ENCODE measurements around the gene P2RX7. TPM values are rescaled to one million over a fixed set of nuclear protein-coding genes. Genes with fewer than 3 reads are reported as not detected.

The P2RX7 gene
- total and polyA plus RNA-seq, 4 donors = 2.1 to 12.8 (median 4.1) TPM

DNA sequence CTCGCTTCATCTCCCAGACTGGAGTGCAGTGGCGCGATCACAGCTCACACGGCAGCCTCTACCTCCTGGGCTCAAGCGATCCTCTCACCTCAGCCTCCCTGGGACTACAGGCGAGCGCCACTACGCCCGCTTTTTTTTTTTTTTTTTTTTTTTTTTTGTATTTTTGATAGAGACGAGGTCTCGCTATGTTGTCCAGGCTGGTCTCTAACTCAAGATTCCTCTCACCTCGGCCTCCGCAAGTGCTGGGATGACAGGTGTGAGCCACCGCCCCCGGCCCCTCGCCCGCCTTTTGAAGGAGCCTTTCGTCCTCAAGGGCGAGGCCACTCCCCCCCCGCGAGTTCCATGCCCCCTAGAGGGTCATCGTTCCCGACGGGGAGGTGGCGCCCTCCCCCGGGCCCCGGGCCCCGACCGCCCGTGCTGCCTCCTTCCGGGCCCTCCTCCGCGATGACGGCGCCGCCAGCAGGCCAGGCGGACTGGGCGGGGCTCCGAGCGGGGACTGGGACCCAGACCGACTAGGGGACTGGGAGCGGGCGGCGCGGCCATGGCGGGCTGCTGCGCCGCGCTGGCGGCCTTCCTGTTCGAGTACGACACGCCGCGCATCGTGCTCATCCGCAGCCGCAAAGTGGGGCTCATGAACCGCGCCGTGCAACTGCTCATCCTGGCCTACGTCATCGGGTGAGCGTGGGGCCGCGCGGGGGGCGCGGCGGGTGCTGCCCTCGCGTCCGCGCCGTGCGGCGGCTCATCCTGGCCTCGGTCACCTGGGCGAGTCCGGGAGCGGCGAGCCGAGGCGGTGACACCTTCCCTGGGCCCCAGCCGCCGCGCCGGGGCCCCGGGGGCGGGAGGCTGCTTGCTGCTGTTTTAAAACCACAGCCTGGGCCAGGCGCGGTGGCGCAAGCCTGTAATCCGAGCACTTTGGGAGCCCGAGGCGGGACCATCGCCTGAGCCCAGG lies 77.2 kb downstream of the P2RX7 start, which contains the start of gene P2RX4:
P2RX4 (plus strand) TSS at position 506 of the 949 bp plus-strand sequence; CDS start at position 542, 36 bp downstream.
- Histone ChIP-seq H3K9me3 (ENCODE audit: control insufficient read depth, low read length) (no peaks in the 10 kb centered on the region), H3K27ac (ENCODE audit: low read depth in 1 of 2, low read length in 2 of 2) (peak within 1 kb of the TSS in 1 of 2 donors; percentile 27), H3K27me3 (ENCODE audit: control insufficient read depth in 1 of 2, insufficient read depth in 2 of 2, low read length in 1 of 2) (no peaks in the 10 kb centered on the region), H3K36me3 (ENCODE audit: control insufficient read depth in 1 of 2, insufficient read depth in 2 of 2, low read length in 1 of 2) (no peaks in the 10 kb centered on the region), H3K4me3 (ENCODE audit: low read length in 2 of 2) (peak within 1 kb of the TSS; percentile 45 to 74), H3K4me1 (ENCODE audit: control insufficient read depth in 1 of 2, insufficient read depth in 2 of 2, low read length in 2 of 2) (no peaks in the 10 kb centered on the region)
- ATAC-seq (ENCODE audit: low FRiP score) (peak; percentile 92), DNase-seq (peak; percentile 93 to 95)
- WGBS, 2 donors = 7 to 9% methylated on average over 71 to 97 of the region's 97 CpGs
- intact Hi-C loops (cut with DNase I) = no loop called here

DNA sequence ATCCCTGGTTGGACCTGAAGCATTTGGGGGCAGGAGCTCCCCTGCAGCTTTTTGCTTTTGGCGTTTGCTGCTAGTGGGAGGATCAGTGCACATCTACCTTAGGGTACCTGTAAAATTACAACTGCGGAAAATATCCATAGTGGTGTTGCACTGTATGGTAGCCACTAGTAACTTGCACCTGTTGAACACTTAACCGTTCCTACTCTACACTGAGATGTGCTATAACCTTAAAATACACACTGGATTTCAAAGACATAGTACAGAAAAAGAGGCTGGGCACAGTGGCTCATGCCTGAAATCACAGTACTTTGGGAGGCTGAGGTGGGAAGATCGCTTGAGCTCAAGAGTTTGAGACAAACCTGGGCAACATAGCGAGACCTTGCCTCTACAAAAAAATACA lies 80.2 kb downstream of the P2RX7 start:
- Histone ChIP-seq H3K36me3 (ENCODE audit: control insufficient read depth in 1 of 2, insufficient read depth in 2 of 2, low read length in 1 of 2) (no peaks in the 10 kb centered on the region), H3K27me3 (ENCODE audit: control insufficient read depth in 1 of 2, insufficient read depth in 2 of 2, low read length in 1 of 2) (no peaks in the 10 kb centered on the region), H3K4me1 (ENCODE audit: control insufficient read depth in 1 of 2, insufficient read depth in 2 of 2, low read length in 2 of 2) (no peaks in the 10 kb centered on the region), H3K9me3 (ENCODE audit: control insufficient read depth, low read length) (no peaks in the 10 kb centered on the region), H3K4me3 (ENCODE audit: low read length in 2 of 2) (no peak overlapping the region), H3K27ac (ENCODE audit: low read depth in 1 of 2, low read length in 2 of 2) (no peak overlapping the region)
- ATAC-seq (ENCODE audit: low FRiP score) = no peak
- no peak for DNase-seq
- intact Hi-C loops (cut with DNase I) = no loop called here
- 94 to 95% methylated on average over 5 of the region's 5 CpGs for WGBS, 2 donors

DNA sequence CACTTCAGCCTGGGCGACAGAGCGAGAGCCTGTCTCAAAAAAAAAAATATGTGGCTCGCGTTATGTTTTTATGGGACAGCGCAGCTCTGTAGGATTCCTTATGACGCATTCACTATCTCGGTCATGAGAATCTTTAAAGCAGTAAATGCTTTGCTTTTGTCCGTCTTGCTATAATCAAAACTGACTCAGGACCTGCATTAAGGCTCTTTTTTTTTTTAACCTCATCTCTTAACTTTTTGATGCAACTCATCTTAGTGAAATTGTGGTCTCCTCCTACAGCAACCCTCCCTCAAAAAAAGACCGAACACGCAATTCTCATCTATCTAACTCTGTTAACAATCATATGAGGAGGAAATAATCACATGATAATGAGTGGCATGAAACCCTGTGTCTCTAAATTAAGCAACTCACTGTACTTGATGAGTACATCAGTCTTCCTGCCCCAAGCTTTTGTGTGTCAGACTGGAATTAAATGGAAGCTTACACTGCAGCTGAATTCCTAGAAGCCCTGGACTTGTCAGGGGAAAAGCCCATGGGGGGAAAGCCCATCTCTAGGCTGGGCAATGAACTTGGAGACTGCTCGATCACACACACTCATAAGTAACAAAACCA lies 81.6 kb downstream of the P2RX7 start:
- no peaks in the 10 kb centered on the region for H3K9me3 ChIP-seq (ENCODE audit: control insufficient read depth, low read length)
- intact Hi-C loops (cut with DNase I) = no loop called here
- no peaks in the 10 kb centered on the region for H3K27me3 ChIP-seq (ENCODE audit: control insufficient read depth in 1 of 2, insufficient read depth in 2 of 2, low read length in 1 of 2)
- no peaks in the 10 kb centered on the region for H3K4me1 ChIP-seq (ENCODE audit: control insufficient read depth in 1 of 2, insufficient read depth in 2 of 2, low read length in 2 of 2)
- H3K4me3 ChIP-seq (ENCODE audit: low read length in 2 of 2) = no peak overlapping the region
- ATAC-seq (ENCODE audit: low FRiP score) = no peak
- WGBS, 2 donors = 77 to 93% methylated on average over 11 of the region's 11 CpGs
- H3K36me3 ChIP-seq (ENCODE audit: control insufficient read depth in 1 of 2, insufficient read depth in 2 of 2, low read length in 1 of 2) = no peaks in the 10 kb centered on the region
- no peak for DNase-seq
- no peak overlapping the region for H3K27ac ChIP-seq (ENCODE audit: low read depth in 1 of 2, low read length in 2 of 2)

DNA sequence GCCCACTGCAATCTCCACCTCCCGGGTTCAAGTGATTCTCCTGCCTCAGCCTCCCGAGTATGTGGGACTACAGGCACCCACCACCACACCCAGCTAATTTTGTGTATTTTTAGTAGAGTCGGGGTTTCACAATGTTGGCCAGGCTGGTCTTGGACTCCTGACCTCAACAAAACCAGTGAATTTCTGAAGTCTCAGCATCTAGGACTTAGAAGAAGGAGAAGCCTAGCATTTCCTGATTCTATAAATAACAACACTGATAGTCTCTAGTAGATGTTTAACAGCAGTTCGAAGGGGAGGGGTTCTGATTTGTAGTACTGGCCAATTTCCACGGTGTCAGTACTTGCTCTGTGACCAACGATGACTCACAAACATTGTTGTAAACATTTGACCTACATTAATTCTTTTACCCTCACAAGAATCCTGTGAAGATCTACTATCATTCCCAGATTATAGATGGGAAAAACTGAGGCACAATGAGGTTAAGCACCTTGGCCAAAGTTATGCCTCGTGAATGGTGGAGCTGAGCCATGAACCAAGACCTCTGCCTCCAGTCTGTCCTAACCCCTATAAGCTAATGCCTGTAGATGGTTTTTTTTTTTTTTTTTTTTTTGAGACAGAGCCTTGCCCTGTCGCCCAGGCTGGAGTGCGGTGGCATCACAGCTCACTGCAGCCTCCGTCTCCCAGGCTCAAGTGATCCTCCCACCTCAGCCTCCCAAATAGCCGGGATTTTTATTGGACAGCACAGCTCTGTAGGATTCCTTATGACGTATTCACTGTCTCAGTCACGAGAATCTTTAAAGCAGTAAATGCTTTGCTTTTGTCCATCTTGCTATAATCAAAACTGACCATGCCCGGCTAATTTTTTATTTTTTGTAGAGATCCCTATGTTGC lies 82.4 kb downstream of the P2RX7 start:
- H3K36me3 ChIP-seq (ENCODE audit: control insufficient read depth in 1 of 2, insufficient read depth in 2 of 2, low read length in 1 of 2) = no peaks in the 10 kb centered on the region
- H3K4me3 ChIP-seq (ENCODE audit: low read length in 2 of 2) = no peak overlapping the region
- H3K27me3 ChIP-seq (ENCODE audit: control insufficient read depth in 1 of 2, insufficient read depth in 2 of 2, low read length in 1 of 2) = no peaks in the 10 kb centered on the region
- no peak overlapping the region for H3K27ac ChIP-seq (ENCODE audit: low read depth in 1 of 2, low read length in 2 of 2)
- H3K4me1 ChIP-seq (ENCODE audit: control insufficient read depth in 1 of 2, insufficient read depth in 2 of 2, low read length in 2 of 2) = no peaks in the 10 kb centered on the region
- ATAC-seq (ENCODE audit: low FRiP score) (peak; percentile 27), DNase-seq (no peak)
- WGBS, 2 donors = 69 to 70% methylated on average over 14 of the region's 14 CpGs
- intact Hi-C loops (cut with DNase I) = no loop called here
- H3K9me3 ChIP-seq (ENCODE audit: control insufficient read depth, low read length) = no peaks in the 10 kb centered on the region

DNA sequence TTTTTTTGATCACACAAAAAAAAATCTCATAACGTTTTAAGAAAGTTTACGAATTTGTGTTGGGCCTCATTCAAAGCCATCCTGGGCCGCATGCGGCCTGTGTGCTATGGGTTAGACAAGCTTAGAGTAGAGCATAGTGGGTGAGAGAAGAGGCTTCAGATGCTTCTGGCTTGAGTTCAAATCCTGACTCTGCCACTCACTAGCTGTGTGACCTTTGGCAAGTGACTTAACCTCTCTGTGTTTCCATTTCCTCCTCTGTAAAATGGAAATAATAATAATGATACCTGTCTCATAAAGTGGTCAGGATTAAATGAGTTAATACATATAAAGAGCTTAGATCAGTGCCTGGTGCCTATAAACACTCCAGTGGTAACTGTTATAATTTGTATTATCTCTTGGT lies 83.4 kb downstream of the P2RX7 start:
- WGBS, 2 donors = 87 to 92% methylated on average over 4 of the region's 4 CpGs
- Histone ChIP-seq H3K4me1 (ENCODE audit: control insufficient read depth in 1 of 2, insufficient read depth in 2 of 2, low read length in 2 of 2) (no peaks in the 10 kb centered on the region), H3K27ac (ENCODE audit: low read depth in 1 of 2, low read length in 2 of 2) (no peak overlapping the region)

DNA sequence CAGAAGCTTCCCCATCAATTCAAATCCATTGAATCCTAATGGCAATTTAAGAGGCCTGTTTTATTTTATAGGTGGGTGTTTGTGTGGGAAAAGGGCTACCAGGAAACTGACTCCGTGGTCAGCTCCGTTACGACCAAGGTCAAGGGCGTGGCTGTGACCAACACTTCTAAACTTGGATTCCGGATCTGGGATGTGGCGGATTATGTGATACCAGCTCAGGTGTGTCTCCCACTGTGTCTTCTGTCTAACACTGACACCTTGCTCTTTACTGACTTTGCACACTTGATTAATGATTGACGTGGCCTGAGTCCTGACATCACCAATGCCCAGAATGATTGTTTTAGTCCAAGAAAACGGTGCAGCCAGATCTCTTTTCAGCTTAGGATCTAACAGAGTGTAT lies 84.4 kb downstream of the P2RX7 start:
- Histone ChIP-seq H3K4me3 (ENCODE audit: low read length in 2 of 2) (no peak overlapping the region), H3K4me1 (ENCODE audit: control insufficient read depth in 1 of 2, insufficient read depth in 2 of 2, low read length in 2 of 2) (no peaks in the 10 kb centered on the region), H3K9me3 (ENCODE audit: control insufficient read depth, low read length) (no peaks in the 10 kb centered on the region), H3K27me3 (ENCODE audit: control insufficient read depth in 1 of 2, insufficient read depth in 2 of 2, low read length in 1 of 2) (no peaks in the 10 kb centered on the region), H3K36me3 (ENCODE audit: control insufficient read depth in 1 of 2, insufficient read depth in 2 of 2, low read length in 1 of 2) (no peaks in the 10 kb centered on the region), H3K27ac (ENCODE audit: low read depth in 1 of 2, low read length in 2 of 2) (no peak overlapping the region)
- DNase-seq = no peak
- intact Hi-C loops (cut with DNase I) = no loop called here
- ATAC-seq (ENCODE audit: low FRiP score) = no peak
- 88 to 91% methylated on average over 8 of the region's 8 CpGs for WGBS, 2 donors

More for the DNA sequence above, 83.4 kb downstream of the P2RX7 start:
- Histone ChIP-seq H3K4me3 (ENCODE audit: low read length in 2 of 2) (no peak overlapping the region), H3K36me3 (ENCODE audit: control insufficient read depth in 1 of 2, insufficient read depth in 2 of 2, low read length in 1 of 2) (no peaks in the 10 kb centered on the region), H3K27me3 (ENCODE audit: control insufficient read depth in 1 of 2, insufficient read depth in 2 of 2, low read length in 1 of 2) (no peaks in the 10 kb centered on the region), H3K9me3 (ENCODE audit: control insufficient read depth, low read length) (no peaks in the 10 kb centered on the region)
- intact Hi-C loops (cut with DNase I) = no loop called here
- ATAC-seq (ENCODE audit: low FRiP score) (no peak), DNase-seq (no peak)

DNA sequence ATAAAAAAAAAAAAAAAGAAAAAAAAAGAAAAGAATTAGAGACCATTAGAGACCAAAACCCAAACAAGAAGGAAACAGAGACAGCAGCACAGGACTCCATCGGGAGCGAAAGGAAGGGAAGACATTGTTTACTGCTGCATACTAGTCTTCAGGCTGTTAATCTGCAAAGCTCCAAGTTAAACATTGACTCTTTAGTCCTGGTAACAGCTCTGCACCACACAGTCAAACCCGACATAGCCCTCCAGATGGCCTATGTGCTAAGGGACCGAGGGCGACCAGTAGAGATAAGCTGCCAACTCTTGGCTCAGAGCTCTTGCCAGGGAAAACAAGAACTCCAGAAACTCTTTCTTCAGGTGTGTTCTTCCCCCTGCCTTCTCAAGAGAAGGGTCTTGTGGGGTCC lies 85.1 kb downstream of the P2RX7 start:
- DNase-seq (no peak), ATAC-seq (ENCODE audit: low FRiP score) (no peak)
- Histone ChIP-seq H3K36me3 (ENCODE audit: control insufficient read depth in 1 of 2, insufficient read depth in 2 of 2, low read length in 1 of 2) (no peaks in the 10 kb centered on the region), H3K4me3 (ENCODE audit: low read length in 2 of 2) (no peak overlapping the region), H3K4me1 (ENCODE audit: control insufficient read depth in 1 of 2, insufficient read depth in 2 of 2, low read length in 2 of 2) (no peaks in the 10 kb centered on the region), H3K27ac (ENCODE audit: low read depth in 1 of 2, low read length in 2 of 2) (no peak overlapping the region), H3K27me3 (ENCODE audit: control insufficient read depth in 1 of 2, insufficient read depth in 2 of 2, low read length in 1 of 2) (no peaks in the 10 kb centered on the region), H3K9me3 (ENCODE audit: control insufficient read depth, low read length) (no peaks in the 10 kb centered on the region)
- intact Hi-C loops (cut with DNase I) = no loop called here
- WGBS, 2 donors = 77 to 78% methylated on average over 5 of the region's 5 CpGs

DNA sequence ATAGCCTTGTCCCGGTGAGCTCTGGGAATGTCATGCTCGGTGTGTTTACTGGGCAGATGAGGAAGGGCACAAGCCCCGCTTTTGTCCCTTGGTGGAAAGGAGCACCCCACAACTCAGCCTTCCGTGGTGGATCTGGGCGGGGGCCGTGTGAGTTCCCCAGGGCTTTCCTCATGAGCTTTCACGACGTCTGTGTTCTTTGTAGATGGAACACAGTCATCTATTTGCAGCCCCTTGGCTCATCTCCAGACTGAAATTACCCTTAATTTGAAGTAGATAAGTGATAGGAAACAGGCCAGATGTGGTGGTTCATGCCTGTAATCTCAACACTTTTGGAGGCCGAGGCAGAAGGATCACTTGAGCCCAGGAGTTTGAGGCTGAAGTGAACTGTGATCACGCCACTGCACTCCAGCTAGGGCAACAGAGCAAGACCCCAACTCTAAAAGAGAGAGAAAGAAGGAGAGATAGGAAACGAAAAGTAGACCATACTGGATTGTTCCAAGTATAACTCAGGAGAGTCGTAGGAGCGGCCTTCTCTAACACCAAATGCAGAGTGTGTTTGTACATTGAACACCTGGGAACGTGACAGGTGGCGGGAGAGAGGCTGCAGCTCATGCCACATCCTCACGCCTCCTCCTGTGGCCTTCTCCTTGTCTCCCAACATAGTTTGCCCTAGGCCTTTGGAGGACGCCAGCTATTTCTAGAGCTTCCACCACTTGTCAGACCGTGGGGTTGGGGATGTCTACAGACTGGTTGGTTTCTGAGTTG lies 86.1 kb downstream of the P2RX7 start:
- no peak for DNase-seq
- no peaks in the 10 kb centered on the region for H3K27me3 ChIP-seq (ENCODE audit: control insufficient read depth in 1 of 2, insufficient read depth in 2 of 2, low read length in 1 of 2)
- no peaks in the 10 kb centered on the region for H3K9me3 ChIP-seq (ENCODE audit: control insufficient read depth, low read length)
- H3K36me3 ChIP-seq (ENCODE audit: control insufficient read depth in 1 of 2, insufficient read depth in 2 of 2, low read length in 1 of 2) = no peaks in the 10 kb centered on the region
- no peak overlapping the region for H3K27ac ChIP-seq (ENCODE audit: low read depth in 1 of 2, low read length in 2 of 2)
- 92% methylated on average over 18 of the region's 18 CpGs for WGBS, 2 donors
- intact Hi-C loops (cut with DNase I) = no loop called here
- ATAC-seq (ENCODE audit: low FRiP score) = no peak
- no peaks in the 10 kb centered on the region for H3K4me1 ChIP-seq (ENCODE audit: control insufficient read depth in 1 of 2, insufficient read depth in 2 of 2, low read length in 2 of 2)
- no peak overlapping the region for H3K4me3 ChIP-seq (ENCODE audit: low read length in 2 of 2)
